K562 (cell line): ENCODE results near the gene UBFD1. TPM values are rescaled to one million over a fixed set of nuclear protein-coding genes. Genes with fewer than 3 reads are reported as not detected.

Source experiments
- ATAC-seq: fragments of 200-7000 bp; cut with Tn5 transposase; 3 replicates; pipeline ENCODE4 v1.9.1; 2020; ENCODE audit warnings: moderate library complexity
- BruUV-seq: library from RNA; stranded (reverse); fragments of 400-500 nt; replicated peaks from 2 replicates; lab custom pipeline; 2021; lab: Mats Ljungman, UMichigan
- CTCF ChIA-PET: fragments of 300-600 bp; formaldehyde crosslinking; extraction: SDS; loops from one replicate; lab custom pipeline; 2021; ENCODE audit warnings: low intra/inter-chr PET ratio; lab: Yijun Ruan, JAX
- POLR2A ChIA-PET: fragments of 300-600, 350-650 bp; sonication (Branson Sonifier 250); formaldehyde crosslinking; extraction: SDS; loops from one replicate; lab custom pipeline; 2021; ENCODE audit warnings: antibody characterized with exemption, inconsistent platforms; lab: Yijun Ruan, JAX
- DNase-seq, 4 experiments: peaks; one replicate each; pipeline versions ENCODE4 v3.0.0 to v3.0.0-alpha.2; 2011 to 2018; ENCODE audit warnings: low spot score in 3 of 4, mixed read lengths in 3 of 4; ENCODE audit errors: extremely low read depth in 1 of 4
- FAIRE-seq: peaks from 2 replicates; lab custom pipeline; 2011; peaks lifted over from hg19 to GRCh38; lab: Jason Lieb, UNC
- H2AFZ ChIP-seq: 2 replicates; pipeline ENCODE4 v1.6.0; 2011; ENCODE audit warnings: low read depth, low read length, control low read depth, inconsistent platforms
- H3K27ac ChIP-seq: fragments of 200-600 bp; 3 replicates; pipeline ENCODE4 v1.8.0; 2011; ENCODE audit warnings: low read depth, mild to moderate bottlenecking, control low read depth, inconsistent platforms, low read length, moderate library complexity, mixed read lengths; ENCODE audit errors: extremely low read depth
- H3K27me3 ChIP-seq, 2 experiments: fragments of 300-600 bp in 1 of 2; 2 replicates in 1 of 2; 3 replicates in 1 of 2; pipeline versions ENCODE4 v1.6.0 to v1.8.0; 2011; ENCODE audit warnings: inconsistent platforms in 2 of 2, low read length in 2 of 2, mild to moderate bottlenecking in 1 of 2, mixed read lengths in 1 of 2, moderate library complexity in 1 of 2; ENCODE audit not compliant: control insufficient read depth in 2 of 2, insufficient read depth in 2 of 2
- H3K36me3 ChIP-seq: fragments of 300-600 bp; 3 replicates; pipeline ENCODE4 v1.8.0; 2011; ENCODE audit warnings: mild to moderate bottlenecking, low read length, inconsistent platforms; ENCODE audit not compliant: control insufficient read depth, insufficient read depth
- H3K4me1 ChIP-seq, 2 experiments: fragments of 200-600 bp in 1 of 2; replicated peaks in 1 of 2; 2 replicates in 1 of 2; 3 replicates in 1 of 2; pipeline versions ENCODE4 v1.5.1 to v1.8.0; 2011; ENCODE audit warnings: inconsistent platforms in 2 of 2, low read length in 2 of 2, mild to moderate bottlenecking in 1 of 2, mixed read lengths in 1 of 2, moderate library complexity in 1 of 2; ENCODE audit not compliant: control insufficient read depth in 2 of 2, insufficient read depth in 2 of 2
- H3K4me2 ChIP-seq: 2 replicates; pipeline ENCODE4 v1.6.1; 2011; ENCODE audit warnings: low read length, control low read depth, inconsistent platforms, mixed read lengths; ENCODE audit not compliant: insufficient read depth
- H3K4me3 ChIP-seq: fragments of 200-600 bp; sonication (generic), shearing (Covaris generic); 2 replicates; pipeline ENCODE4 v1.5.1; 2016; ENCODE audit warnings: control low read depth, inconsistent platforms
- H3K79me2 ChIP-seq: fragments of 200-600 bp; 3 replicates; pipeline ENCODE4 v1.8.0; 2011; ENCODE audit warnings: low read length, inconsistent platforms; ENCODE audit not compliant: control insufficient read depth, insufficient read depth
- H3K9ac ChIP-seq, 2 experiments: 2 replicates each; pipeline versions ENCODE4 v1.6.0 to v1.6.1; 2011; ENCODE audit warnings: low read depth in 2 of 2, low read length in 2 of 2, control low read depth in 1 of 2, inconsistent platforms in 1 of 2, mild to moderate bottlenecking in 1 of 2, mixed read lengths in 1 of 2; ENCODE audit not compliant: insufficient read depth in 1 of 2
- H3K9me1 ChIP-seq: one replicate; pipeline ENCODE4 v1.6.0; 2011; ENCODE audit warnings: inconsistent platforms, mild to moderate bottlenecking, low read length, moderate library complexity; ENCODE audit not compliant: control insufficient read depth, insufficient read depth
- H3K9me3 ChIP-seq: replicated peaks from 2 replicates; pipeline ENCODE4 v1.5.1; 2011; ENCODE audit warnings: low read depth, low read length, inconsistent platforms; ENCODE audit not compliant: control insufficient read depth, insufficient read depth
- H4K20me1 ChIP-seq: replicated peaks from 2 replicates; pipeline ENCODE4 v1.6.1; 2011; ENCODE audit warnings: low read length, inconsistent platforms, mixed read lengths; ENCODE audit not compliant: control insufficient read depth, insufficient read depth
- LEF1 ChIP-seq: fragments of 450-650 bp; IDR thresholded peaks from 2 replicates; pipeline ENCODE4 v1.6.1; 2016; ENCODE audit warnings: mild to moderate bottlenecking
- PURB ChIP-seq: sonication (generic); formaldehyde crosslinking; IDR thresholded peaks from 2 replicates; pipeline ENCODE4 v1.9.0; 2021; ENCODE audit warnings: low read depth, mild to moderate bottlenecking, missing genetic modification reagents
- TFE3 ChIP-seq: fragments of 450-650 bp; formaldehyde crosslinking; IDR thresholded peaks from 2 replicates; pipeline ENCODE4 v1.4.0; 2020; ENCODE audit warnings: mild to moderate bottlenecking, mixed read lengths
- VEZF1 ChIP-seq: fragments of 200-800 bp; sonication (Bioruptor generic); IDR thresholded peaks from 2 replicates; pipeline ENCODE4 v1.6.1; 2017; ENCODE audit warnings: missing genetic modification characterization, missing compliant biosample characterization
- ZNF134 ChIP-seq: fragments of 250-450 bp; sonication (Bioruptor Pico); conservative IDR thresholded peaks from 2 replicates; pipeline ENCODE4 v1.4.0; 2020
- WGBS: fragments of 100-300 bp; shearing (Covaris generic); methylation state at CpG from one replicate; pipeline ENCODE4 v1.1.6; 2016; ENCODE audit warnings: low coverage, mixed read lengths; ENCODE audit not compliant: insufficient coverage; ENCODE audit errors: missing lambda C conversion rate; 5-methylcytosine and 5-hydroxymethylcytosine counted together
- in situ Hi-C: fragments of 300-500 bp; cut with MboI; formaldehyde crosslinking; loops from 4 replicates; pipeline ENCODE4 v1.15.0; 2018; ENCODE audit warnings: inconsistent platforms, mixed read lengths
- intact Hi-C: fragments of 100-400 bp; cut with micrococcal nuclease; formaldehyde crosslinking; loops from 2 replicates; pipeline ENCODE4 v1.14.2; 2022
- polyA plus RNA-seq, 8 experiments: library from polyadenylated mRNA; depleted of rRNA in 4 of 8; stranded (reverse) in 5 of 8; unstranded in 3 of 8; fragments of >200 nt; fragmentation: Nextera tagmentation in 2 of 8; fragmentation: Illumina TruSeq in 1 of 8; extraction: Ambion mirVana in 2 of 8; extraction: Trizol in 1 of 8; gene quantifications; 2 replicates each; pipeline versions ENCODE4 v1.2.1 to v1.2.3, GENCODE V29; 2011 to 2014; ENCODE audit warnings: inconsistent platforms in 1 of 8, missing spikeins in 1 of 8
- total RNA-seq, 7 experiments: library from RNA; depleted of rRNA in 6 of 7; stranded (reverse); fragments of >200 nt in 6 of 7; fragmentation: Illumina TruSeq in 2 of 7; extraction: Trizol in 2 of 7; gene quantifications; 2 replicates each; pipeline versions ENCODE4 v1.2.1 to v1.2.3, GENCODE V29; 2011 to 2021; ENCODE audit warnings: low replicate concordance in 1 of 7

UBFD1 gene
- total and polyA plus RNA-seq, 9 of the 15 experiments (the other 6 are each of a cell fraction or from before 2014, with no cell fraction given), result 10.7 to 66.2 (median 34.0) TPM

GRCh38 chr16:23607726-23608125 is 50.2 kb downstream of the UBFD1 start (continued):
- no peak for TF ChIP-seq ZNF134
- TF ChIP-seq VEZF1, result no peak

- ChIA-PET CTCF (no interaction called here), POLR2A (no interaction called here)
Observed at GRCh38 chr16:23608194-23608593, 50.7 kb downstream of the UBFD1 start.

More at GRCh38 chr16:23608194-23608593, 50.7 kb downstream of the UBFD1 start:
- Histone ChIP-seq H3K9ac (no peak overlapping the region), H3K9me1 (no peaks in the 10 kb centered on the region), H3K79me2 (no peaks in the 10 kb centered on the region), H3K4me3 (no peak overlapping the region), H3K27ac (no peak overlapping the region), H3K4me1 (no peaks in the 10 kb centered on the region), H3K36me3 (peaks cover 53% of the 10 kb centered on the region; the same call in 2 of the 3 replicates), H3K4me2 (no peak overlapping the region), H4K20me1 (no peaks in the 10 kb centered on the region), H3K27me3 (no peaks in the 10 kb centered on the region), H3K9me3 (no peaks in the 10 kb centered on the region), H2AFZ (no peak overlapping the region)
- ATAC-seq (no peak), FAIRE-seq (no peak), DNase-seq (no peak)
- BruUV-seq, result no TSS peak
- intact Hi-C loops, result no loop called here
- WGBS, result 82% methylated on average over 4 of the region's 4 CpGs
- TF ChIP-seq TFE3 (no peak), PURB (CRISPR knock-in tag) (no peak), LEF1 (no peak)
- in situ Hi-C loops, result no loop called here
